GM18951 (cell line): ENCODE data around the gene LTBR.

ENCODE experiments used
- POLR2A ChIP-seq: IDR thresholded peaks from 4 replicates; pipeline ENCODE4 v1.6.1; 2011; ENCODE audit warnings: mild to moderate bottlenecking; ENCODE audit not compliant: insufficient read length, insufficient read depth; ENCODE audit errors: extremely low read depth
- in situ Hi-C: fragments of 300-500 bp; cut with MboI; formaldehyde crosslinking; loops from one replicate; pipeline ENCODE4 v1.12.0; 2022; ENCODE audit warnings: low sequenced_read_pairs, mixed read lengths, inconsistent platforms; ENCODE audit not compliant: unreplicated experiment

Gene LTBR

GRCh38 chr12:6367065-6367968 lies 16.6 kb upstream of the LTBR start:
- in situ Hi-C loops = no loop called here
- TF ChIP-seq POLR2A = no peak

- in situ Hi-C loops = no loop called here
- TF ChIP-seq POLR2A = no peak
Measured at GRCh38 chr12:6367969-6368892, 15.7 kb upstream of the LTBR start.

GRCh38 chr12:6368906-6369525 lies 14.9 kb upstream of the LTBR start:
- in situ Hi-C loops = no loop called here
- TF ChIP-seq POLR2A = no peak

- no peak for TF ChIP-seq POLR2A
- in situ Hi-C loops = no loop called here
Measured at GRCh38 chr12:6369916-6370575, 13.9 kb upstream of the LTBR start.

DNA sequence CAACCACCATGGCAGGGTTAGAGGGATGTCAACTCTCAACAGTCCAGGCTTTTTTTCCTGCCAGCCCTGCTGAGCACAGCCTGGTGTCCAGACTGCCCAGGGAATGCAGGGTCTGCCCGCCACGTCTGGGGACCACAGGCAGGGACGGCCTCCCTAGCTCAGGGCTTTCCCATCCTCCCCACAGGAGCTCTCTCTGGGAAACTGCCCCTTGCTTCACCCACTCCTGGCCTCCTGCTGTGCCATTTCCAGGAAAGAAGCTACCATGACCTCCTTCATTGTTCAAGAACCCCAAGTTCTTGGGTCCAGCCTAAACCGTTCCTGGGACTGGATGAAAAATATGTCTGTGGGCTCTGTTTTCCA lies 13.4 kb upstream of the LTBR start:
- no peak for TF ChIP-seq POLR2A
- in situ Hi-C loops = no loop called here

GRCh38 chr12:6370994-6371754 lies 12.8 kb upstream of the LTBR start:
- in situ Hi-C loops = no loop called here

GRCh38 chr12:6372403-6373003 lies 11.5 kb upstream of the LTBR start:
- in situ Hi-C loops = no loop called here
- no peak for TF ChIP-seq POLR2A

More at GRCh38 chr12:6370994-6371754, 12.8 kb upstream of the LTBR start:
- no peak for TF ChIP-seq POLR2A

DNA sequence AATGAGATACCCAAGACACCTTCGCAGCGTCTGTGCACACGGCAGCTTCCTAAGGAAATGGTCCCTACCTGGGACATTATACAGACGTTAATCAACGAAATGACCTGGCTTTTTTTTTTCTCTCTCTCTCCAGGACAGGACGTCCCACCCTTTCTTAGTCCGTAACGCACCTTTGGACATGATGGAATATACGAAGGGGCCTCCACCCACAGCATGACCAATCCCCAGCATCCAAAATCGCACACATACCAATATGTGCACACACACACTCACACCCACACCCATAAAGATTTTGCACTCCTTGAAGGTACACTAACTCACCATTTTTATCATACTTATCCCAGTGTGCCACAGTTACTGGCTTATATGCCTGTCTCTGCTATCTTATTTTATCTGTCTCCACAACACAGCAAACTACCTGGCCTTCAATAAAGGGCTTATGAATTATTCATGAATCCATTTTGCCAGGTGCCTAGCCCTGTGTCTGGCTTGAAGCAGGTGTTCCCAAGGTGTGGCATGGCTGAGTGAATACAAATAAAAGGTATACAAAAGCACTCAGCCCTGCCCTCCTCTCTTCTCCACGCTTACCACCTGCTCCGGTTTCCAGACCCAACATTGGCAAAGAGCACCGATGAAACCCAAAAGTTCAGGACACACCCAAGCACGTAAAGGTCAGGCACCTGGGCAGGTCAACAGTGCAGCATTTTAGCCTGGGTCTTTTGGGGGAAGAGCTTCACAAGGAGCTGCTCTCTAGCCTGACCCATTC lies 10.8 kb upstream of the LTBR start:
- no peak for TF ChIP-seq POLR2A
- in situ Hi-C loops = no loop called here

- in situ Hi-C loops = no loop called here
- TF ChIP-seq POLR2A = no peak
Measured at GRCh38 chr12:6374028-6374785, 9.8 kb upstream of the LTBR start.

- TF ChIP-seq POLR2A = no peak
- in situ Hi-C loops = no loop called here
Measured at GRCh38 chr12:6374786-6375160, 9.2 kb upstream of the LTBR start.
